ENCODE measurements around the gene EIF1B. TPM values are rescaled to one million over a fixed set of nuclear protein-coding genes. Genes with fewer than 3 reads are reported as not detected.

Gene EIF1B
- total RNA-seq, 4 donors from 2014 or later, result 5.2 to 90.2 (median 25.2) TPM

DNA sequence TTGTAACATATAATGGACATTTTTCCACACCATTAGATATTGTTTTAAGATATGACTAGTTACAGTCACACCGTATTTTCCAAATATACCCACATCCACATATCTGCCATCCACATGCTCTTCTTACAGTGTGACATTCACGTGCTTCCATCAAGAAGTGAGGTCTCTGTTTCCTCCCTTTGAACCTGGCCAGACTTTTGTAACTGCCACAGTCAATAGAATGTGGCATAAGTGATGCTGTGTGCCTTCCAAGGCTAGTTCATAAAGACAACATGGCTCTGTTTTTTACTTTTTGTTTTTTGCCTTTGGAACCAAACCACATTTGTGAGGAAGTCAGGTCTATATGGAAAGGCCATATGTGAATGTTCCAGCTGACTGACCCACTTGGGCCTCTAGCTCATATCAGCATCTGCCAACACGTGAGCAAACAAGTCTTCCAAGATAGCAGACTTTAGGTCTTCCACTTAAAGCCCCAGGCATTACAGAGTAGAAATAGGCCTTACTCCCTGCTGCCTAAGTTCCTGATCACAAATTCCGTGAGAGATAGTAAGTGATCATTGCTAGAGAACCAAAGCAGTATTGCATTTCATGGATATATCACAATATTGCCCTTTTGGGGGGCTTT is 27.1 kb downstream of the EIF1B start:
- DNase-seq, result no peak
- no peak overlapping the region for H3K27ac ChIP-seq
- no peaks in the 10 kb centered on the region for H3K4me1 ChIP-seq
- H3K36me3 ChIP-seq, result no peaks in the 10 kb centered on the region
- intact Hi-C loops (cut with DNase I; ENCODE audit: low total_unique reads), result no loop called here
- H3K27me3 ChIP-seq, result no peaks in the 10 kb centered on the region
- WGBS, 2 donors (ENCODE audit: low coverage in 1 of 2), result 71 to 92% methylated on average over 4 of the region's 4 CpGs
- H3K4me3 ChIP-seq, result no peak overlapping the region
- H3K9me3 ChIP-seq, result no peaks in the 10 kb centered on the region
- TF ChIP-seq EP300 (IDR thresholded peaks at IDR 0.05; ENCODE audit: low read depth), result no peak
- no peak for TF ChIP-seq POLR2AphosphoS5 (IDR thresholded peaks at IDR 0.05)
- no peak for TF ChIP-seq POLR2A (IDR thresholded peaks at IDR 0.05)
- TF ChIP-seq, protein P1, sequence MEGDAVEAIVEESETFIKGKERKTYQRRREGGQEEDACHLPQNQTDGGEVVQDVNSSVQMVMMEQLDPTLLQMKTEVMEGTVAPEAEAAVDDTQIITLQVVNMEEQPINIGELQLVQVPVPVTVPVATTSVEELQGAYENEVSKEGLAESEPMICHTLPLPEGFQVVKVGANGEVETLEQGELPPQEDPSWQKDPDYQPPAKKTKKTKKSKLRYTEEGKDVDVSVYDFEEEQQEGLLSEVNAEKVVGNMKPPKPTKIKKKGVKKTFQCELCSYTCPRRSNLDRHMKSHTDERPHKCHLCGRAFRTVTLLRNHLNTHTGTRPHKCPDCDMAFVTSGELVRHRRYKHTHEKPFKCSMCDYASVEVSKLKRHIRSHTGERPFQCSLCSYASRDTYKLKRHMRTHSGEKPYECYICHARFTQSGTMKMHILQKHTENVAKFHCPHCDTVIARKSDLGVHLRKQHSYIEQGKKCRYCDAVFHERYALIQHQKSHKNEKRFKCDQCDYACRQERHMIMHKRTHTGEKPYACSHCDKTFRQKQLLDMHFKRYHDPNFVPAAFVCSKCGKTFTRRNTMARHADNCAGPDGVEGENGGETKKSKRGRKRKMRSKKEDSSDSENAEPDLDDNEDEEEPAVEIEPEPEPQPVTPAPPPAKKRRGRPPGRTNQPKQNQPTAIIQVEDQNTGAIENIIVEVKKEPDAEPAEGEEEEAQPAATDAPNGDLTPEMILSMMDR (IDR thresholded peaks at IDR 0.05), result no peak
- in situ Hi-C loops (cut with MboI; ENCODE audit: low pct_ligation_motif_present in 1 of 4, low pct_unique_long_range_greater_than_20kb in 1 of 4, low sequenced_read_pairs in 3 of 4), result loop anchor here (25.0 kb wide), 2 partner anchors 251 to 1551 kb away; no protein-coding TSS in a partner anchor

DNA sequence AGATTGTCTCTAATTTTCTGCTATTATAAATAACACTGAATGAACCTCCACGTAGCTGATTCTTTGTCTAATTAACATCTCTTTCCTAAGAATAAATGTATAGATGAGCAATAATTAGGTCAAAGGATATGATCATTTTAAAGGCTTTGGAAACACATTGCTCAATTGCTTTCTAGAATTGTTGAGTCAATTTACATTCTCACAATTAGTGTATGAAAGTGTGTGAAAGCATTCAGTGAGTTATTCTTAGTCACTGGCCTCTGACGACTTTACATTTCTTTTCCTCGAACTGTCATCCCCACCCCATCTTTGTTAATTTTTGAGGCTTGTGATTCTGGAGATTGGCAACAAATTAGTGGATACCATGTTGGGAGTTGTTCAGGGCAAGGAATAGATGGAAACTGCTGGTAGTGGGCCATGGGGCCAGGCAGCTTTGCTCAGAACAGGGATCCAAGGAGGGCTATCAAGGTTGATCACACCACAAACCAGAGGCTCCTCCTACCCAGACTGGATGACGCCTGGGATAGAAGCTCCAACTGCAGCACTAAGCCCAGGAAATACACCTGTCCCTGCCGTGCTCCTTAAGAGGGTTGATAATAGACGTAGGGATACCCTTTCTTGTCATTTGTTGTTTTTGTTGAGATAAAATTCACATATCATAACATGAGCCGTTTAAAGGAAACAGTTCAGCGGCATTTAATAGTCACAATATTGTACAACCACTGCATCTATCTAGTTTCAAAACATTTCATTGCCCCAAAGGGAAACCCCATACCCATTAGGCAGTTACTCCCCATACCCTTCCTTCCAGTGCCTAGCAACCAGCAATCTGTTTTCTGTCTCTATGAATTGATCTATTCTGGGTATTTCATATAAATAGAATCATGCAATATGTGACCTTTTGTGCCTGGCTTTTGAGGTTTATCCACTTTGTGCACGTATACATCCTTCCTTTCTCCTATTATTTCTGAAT is 27.9 kb downstream of the EIF1B start:
- in situ Hi-C loops (cut with MboI; ENCODE audit: low pct_ligation_motif_present in 1 of 4, low pct_unique_long_range_greater_than_20kb in 1 of 4, low sequenced_read_pairs in 3 of 4) (loop anchor here (25.0 kb wide), 2 partner anchors 250 to 1550 kb away; no protein-coding TSS in a partner anchor), intact Hi-C loops (cut with DNase I; ENCODE audit: low total_unique reads) (no loop called here)
- TF ChIP-seq POLR2A (IDR thresholded peaks at IDR 0.05) (no peak), POLR2AphosphoS5 (IDR thresholded peaks at IDR 0.05) (no peak), EP300 (IDR thresholded peaks at IDR 0.05; ENCODE audit: low read depth) (no peak)
- TF ChIP-seq, protein P1 (IDR thresholded peaks at IDR 0.05), result no peak
- Histone ChIP-seq H3K9me3 (no peaks in the 10 kb centered on the region), H3K27ac (no peak overlapping the region), H3K4me1 (no peaks in the 10 kb centered on the region), H3K27me3 (no peaks in the 10 kb centered on the region), H3K4me3 (no peak overlapping the region), H3K36me3 (no peaks in the 10 kb centered on the region)
- WGBS, 2 donors (ENCODE audit: low coverage in 1 of 2), result 73 to 78% methylated on average over 4 to 9 of the region's 9 CpGs
- DNase-seq, result no peak

DNA sequence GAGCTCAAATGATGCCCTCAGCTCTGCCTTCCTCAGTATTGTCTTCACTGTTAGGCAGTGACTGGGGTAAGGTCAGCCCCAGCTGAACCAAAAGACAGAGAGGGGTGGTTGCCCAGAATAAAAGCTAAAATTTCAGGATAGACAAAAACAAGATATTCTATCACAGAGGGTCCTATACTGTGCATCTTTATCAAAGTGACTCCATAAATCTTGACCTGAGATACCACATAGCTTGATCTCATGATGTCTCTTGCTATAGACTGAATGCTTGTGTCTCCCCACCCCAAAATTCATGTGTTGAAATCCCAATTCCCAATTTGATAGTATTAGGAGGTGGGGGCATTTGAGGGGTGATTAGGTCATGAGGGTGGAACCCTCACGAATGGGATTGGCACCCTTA is 30.4 kb downstream of the EIF1B start:
- in situ Hi-C loops (cut with MboI; ENCODE audit: low pct_ligation_motif_present in 1 of 4, low pct_unique_long_range_greater_than_20kb in 1 of 4, low sequenced_read_pairs in 3 of 4), result loop anchor here (25.0 kb wide), 2 partner anchors 247 to 1547 kb away; no protein-coding TSS in a partner anchor
- intact Hi-C loops (cut with DNase I; ENCODE audit: low total_unique reads), result no loop called here
- Histone ChIP-seq H3K27ac (no peak overlapping the region), H3K4me1 (no peaks in the 10 kb centered on the region), H3K9me3 (no peaks in the 10 kb centered on the region), H3K36me3 (no peaks in the 10 kb centered on the region), H3K27me3 (no peaks in the 10 kb centered on the region), H3K4me3 (no peak overlapping the region)
- TF ChIP-seq, protein P1 (IDR thresholded peaks at IDR 0.05), result no peak
- TF ChIP-seq POLR2A (IDR thresholded peaks at IDR 0.05) (no peak), EP300 (IDR thresholded peaks at IDR 0.05; ENCODE audit: low read depth) (no peak), POLR2AphosphoS5 (IDR thresholded peaks at IDR 0.05) (no peak)
- DNase-seq, result no peak
- WGBS, 2 donors (ENCODE audit: low coverage in 1 of 2), result 85% methylated on average over 1 of the region's 1 CpG; no CpG with 5 or more reads in 1 of the 2 donors

DNA sequence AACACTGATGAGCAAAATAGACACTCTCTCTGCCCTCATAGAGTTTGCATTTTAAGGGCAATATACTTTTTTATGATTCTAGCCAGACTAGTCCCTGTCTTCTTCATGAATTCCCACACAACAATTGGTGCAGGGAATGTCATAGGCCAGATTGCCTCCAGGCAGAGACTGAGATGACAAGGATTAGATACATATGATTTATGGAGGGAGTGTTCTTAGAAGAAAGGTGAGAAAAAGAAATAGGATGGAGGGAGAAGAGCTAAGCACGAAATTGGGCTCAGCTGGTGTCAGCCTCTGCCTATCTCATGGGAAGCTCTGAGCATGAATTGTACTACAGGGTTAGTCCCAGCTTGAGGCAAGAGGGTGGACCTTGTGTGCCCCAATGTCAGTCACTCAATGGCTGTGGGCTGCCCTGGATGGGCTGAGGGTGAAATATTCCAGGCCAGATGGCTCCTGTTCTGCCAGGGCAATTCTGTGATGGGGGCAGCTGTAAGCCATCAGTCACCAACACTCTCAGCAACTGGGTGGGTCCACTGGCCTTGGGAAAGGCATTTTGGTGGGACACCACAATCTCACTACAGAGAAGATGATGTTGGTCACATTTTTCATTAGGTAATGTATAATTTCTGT is 31.1 kb downstream of the EIF1B start:
- intact Hi-C loops (cut with DNase I; ENCODE audit: low total_unique reads) (no loop called here), in situ Hi-C loops (cut with MboI; ENCODE audit: low pct_ligation_motif_present in 1 of 4, low pct_unique_long_range_greater_than_20kb in 1 of 4, low sequenced_read_pairs in 3 of 4) (loop anchor here (25.0 kb wide), 2 partner anchors 247 to 1547 kb away; no protein-coding TSS in a partner anchor)
- TF ChIP-seq POLR2AphosphoS5 (IDR thresholded peaks at IDR 0.05) (no peak), POLR2A (IDR thresholded peaks at IDR 0.05) (no peak), EP300 (IDR thresholded peaks at IDR 0.05; ENCODE audit: low read depth) (no peak)
- TF ChIP-seq, protein P1 (IDR thresholded peaks at IDR 0.05), result no peak
- H3K9me3 ChIP-seq, result no peaks in the 10 kb centered on the region
- WGBS, 2 donors (ENCODE audit: low coverage in 1 of 2), result 64 to 90% methylated on average over 1 of the region's 1 CpG
- H3K4me1 ChIP-seq, result no peaks in the 10 kb centered on the region
- H3K27me3 ChIP-seq, result no peaks in the 10 kb centered on the region
- no peaks in the 10 kb centered on the region for H3K36me3 ChIP-seq
- H3K4me3 ChIP-seq, result no peak overlapping the region
- no peak overlapping the region for H3K27ac ChIP-seq
- no peak for DNase-seq

All from transverse colon (tissue), 4 donors.